ENCODE measurements around the gene SLCO2A1.

SLCO2A1 gene

GRCh38 chr3:134060561-134061385, 31.0 kb upstream of the SLCO2A1 start:
- DNase-seq, result no peak

GRCh38 chr3:134059671-134060560, 30.2 kb upstream of the SLCO2A1 start:
- no peak for DNase-seq

- DNase-seq, result no peak
Measured at GRCh38 chr3:134059035-134059601, 29.4 kb upstream of the SLCO2A1 start.

GRCh38 chr3:134057654-134058110, 28.0 kb upstream of the SLCO2A1 start:
- no peak for DNase-seq

- DNase-seq, result no peak
Measured at GRCh38 chr3:134057006-134057653, 27.4 kb upstream of the SLCO2A1 start.

- DNase-seq, result no peak
Measured at GRCh38 chr3:134056464-134056891, 26.8 kb upstream of the SLCO2A1 start.

GRCh38 chr3:134055661-134056060, 25.9 kb upstream of the SLCO2A1 start:
- DNase-seq, result no peak

- no peak for DNase-seq
Measured at GRCh38 chr3:134054881-134055280, 25.2 kb upstream of the SLCO2A1 start.

- DNase-seq, result no peak
Measured at GRCh38 chr3:134054231-134054630, 24.5 kb upstream of the SLCO2A1 start.

GRCh38 chr3:134052370-134052769, 22.6 kb upstream of the SLCO2A1 start:
- no peak for DNase-seq

- DNase-seq, result no peak
Measured at GRCh38 chr3:134049676-134050075, 20.0 kb upstream of the SLCO2A1 start.

- DNase-seq, result no peak
Measured at GRCh38 chr3:134048278-134048996, 18.7 kb upstream of the SLCO2A1 start.

- no peak for DNase-seq
Measured at GRCh38 chr3:134044459-134044858, 14.7 kb upstream of the SLCO2A1 start.

GRCh38 chr3:134040066-134040465, 10.3 kb upstream of the SLCO2A1 start:
- no peak for DNase-seq

- no peak for DNase-seq
Measured at GRCh38 chr3:134039161-134039862, 9.6 kb upstream of the SLCO2A1 start.

- no peak for DNase-seq
Measured at GRCh38 chr3:134038716-134039115, 9.0 kb upstream of the SLCO2A1 start.

GRCh38 chr3:134038071-134038491, 8.4 kb upstream of the SLCO2A1 start:
- no peak for DNase-seq

GRCh38 chr3:134037168-134037567, 7.4 kb upstream of the SLCO2A1 start:
- no peak for DNase-seq

- DNase-seq, result no peak
Measured at GRCh38 chr3:134036291-134036690, 6.6 kb upstream of the SLCO2A1 start.

GRCh38 chr3:134035836-134036235, 6.1 kb upstream of the SLCO2A1 start:
- no peak for DNase-seq

- no peak for DNase-seq
Measured at GRCh38 chr3:134034005-134034785, 4.5 kb upstream of the SLCO2A1 start.
